Psoas muscle (tissue), 8 donors: ENCODE data around the gene UBAC2. TPM values are rescaled to one million over a fixed set of nuclear protein-coding genes. Genes with fewer than 3 reads are reported as not detected.

Experiments used
- ATAC-seq, 4 donors: fragments of 200-7000 bp; cut with Tn5 transposase; one replicate each; pipeline ENCODE4 v1.9.1; 2020; ENCODE audit warnings: moderate library complexity in 3 of 4, mild to moderate bottlenecking in 2 of 4
- DNase-seq, 2 donors: peaks; one replicate each; pipeline ENCODE4 v3.0.0-alpha.2; 2020
- H3K27ac ChIP-seq: fragments of 200-600 bp; one replicate; pipeline ENCODE4 v1.8.0; 2022
- H3K27me3 ChIP-seq, 3 donors: fragments of 200-600 bp in 1 of 3; one replicate each; pipeline versions ENCODE4 v1.6.1 to v1.8.0; 2013 to 2022; ENCODE audit warnings: low read length in 2 of 3, mild to moderate bottlenecking in 2 of 3, moderate library complexity in 1 of 3; ENCODE audit not compliant: insufficient read depth in 3 of 3
- H3K36me3 ChIP-seq, 2 donors: fragments of 200-600 bp in 1 of 2; one replicate each; pipeline versions ENCODE4 v1.6.1 to v1.8.0; 2013 to 2022; ENCODE audit warnings: low read depth in 1 of 2, mild to moderate bottlenecking in 1 of 2, moderate library complexity in 1 of 2; ENCODE audit not compliant: insufficient read depth in 1 of 2
- H3K4me1 ChIP-seq: fragments of 200-600 bp; one replicate; pipeline ENCODE4 v1.8.0; 2022
- H3K4me3 ChIP-seq: fragments of 200-600 bp; one replicate; pipeline ENCODE4 v1.8.0; 2022; ENCODE audit warnings: mild to moderate bottlenecking
- H3K9me3 ChIP-seq: fragments of 200-600 bp; one replicate; pipeline ENCODE4 v1.8.0; 2022
- CTCF ChIP-seq: fragments of 200-600 bp; IDR thresholded peaks from one replicate; pipeline ENCODE4 v1.8.0; 2022; ENCODE audit warnings: antibody characterized with exemption
- WGBS, 3 donors: extraction: QIAGEN DNeasy Blood & Tissue Kit; methylation state at CpG; one replicate each; pipeline versions ENCODE4 v1.1.6 to v1.1.7; 2013; 5-methylcytosine and 5-hydroxymethylcytosine counted together
- intact Hi-C, 2 donors: fragments of 100-400 bp; cut with DNase I; formaldehyde crosslinking; loops; one replicate each; pipeline versions ENCODE4 v1.11.0 to v1.14.2; 2022
- polyA plus RNA-seq, 3 donors: library from polyadenylated mRNA; stranded (reverse); fragments of 200-250 nt; gene quantifications; one replicate each; pipeline ENCODE4 v1.2.3, GENCODE V29; 2013
- total RNA-seq, 4 donors: library from RNA; stranded (reverse); fragmentation: NEBNext Ultra II Directional in 2 of 4; extraction: Animal tissue kit (Norgen Biotek cat#: 25700) in 2 of 4; gene quantifications; one replicate each; pipeline versions ENCODE4 v1.2.1 to v1.2.4, GENCODE V29; 2021 to 2023
- donor health status: healthy with polysubstance abuse.
- donor health status: DM: no; HTN: no; CAD: no; lungs with moderate emphysema.
- donor health status: Bipolar disorder and iron deficiency.
- donor health status: healthy.
- donor health status: DM: yes; HTN: yes; CAD: no.
- donor health status: DM: no; HTN: no; CAD: no.
- donor health status: DM: no; HTN: no; CAD: no.
- donor health status: DM: yes; HTN: yes; CAD: no.

UBAC2 gene
- total and polyA plus RNA-seq, 7 donors = 54.1 to 97.1 (median 71.7) TPM

- peak overlapping the region; percentile 67 for H3K27ac ChIP-seq
- WGBS, 3 donors = 24 to 52% (median 34%) methylated on average over 1 of the region's 1 CpG
- peaks cover 42% of the 10 kb centered on the region for H3K4me1 ChIP-seq
- ATAC-seq = no peak
- H3K36me3 ChIP-seq = no peaks in the 10 kb centered on the region
- no peak for DNase-seq
- intact Hi-C loops = no loop called here
- H3K27me3 ChIP-seq = no peaks in the 10 kb centered on the region
- no peaks in the 10 kb centered on the region for H3K9me3 ChIP-seq
- TF ChIP-seq CTCF = no peak
- no peak overlapping the region for H3K4me3 ChIP-seq
Observed at GRCh38 chr13:99282264-99283231, 81.9 kb downstream of the UBAC2 start.

DNA sequence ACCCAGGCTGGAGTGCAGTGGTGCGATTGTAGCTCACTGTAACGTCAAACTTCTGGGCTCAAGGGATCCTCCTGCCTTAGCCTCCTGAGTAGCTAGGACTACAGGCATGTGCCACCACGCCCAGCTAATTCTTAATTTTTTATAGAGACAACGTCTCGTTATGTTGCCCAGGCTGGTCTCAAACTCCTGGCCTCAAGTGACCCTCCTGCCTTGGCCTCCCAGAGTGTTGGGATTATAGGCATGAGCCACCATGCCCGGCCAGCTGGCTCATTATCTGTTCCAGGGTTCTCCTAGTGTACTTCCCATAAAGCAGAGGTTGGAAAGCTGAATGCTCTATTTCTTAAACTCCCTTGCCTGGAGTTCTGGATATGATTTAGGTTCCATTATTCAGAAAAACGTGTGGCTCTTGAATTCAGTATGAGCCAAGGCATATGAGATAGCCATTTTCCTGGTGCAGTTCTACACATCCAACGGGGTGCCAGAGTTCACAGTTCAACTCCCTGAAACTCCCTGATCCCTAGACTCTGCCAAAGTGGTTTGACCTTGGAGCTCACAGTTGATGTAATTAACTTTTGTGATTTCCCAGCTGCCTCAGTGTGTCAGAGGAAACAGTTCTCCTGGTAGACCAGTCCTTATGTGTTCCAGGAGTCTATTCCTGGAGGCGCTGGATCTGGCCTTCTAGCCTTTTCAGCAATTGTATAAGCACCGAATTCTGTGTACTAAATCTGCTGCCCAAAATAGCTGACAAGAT, 85.0 kb downstream of the UBAC2 start:
- Histone ChIP-seq H3K9me3 (no peaks in the 10 kb centered on the region), H3K4me3 (no peak overlapping the region), H3K4me1 (peaks cover 44% of the 10 kb centered on the region), H3K36me3 (no peaks in the 10 kb centered on the region), H3K27ac (peak overlapping the region; percentile 27), H3K27me3 (no peaks in the 10 kb centered on the region)
- 42 to 61% (median 51%) methylated on average over 10 of the region's 10 CpGs for WGBS, 3 donors
- no peak for DNase-seq
- peak in 2 of 4 donors; percentile 20 to 49 for ATAC-seq
- intact Hi-C loops = no loop called here
- no peak for TF ChIP-seq CTCF

- ATAC-seq (peak in 1 of 4 donors; percentile 50), DNase-seq (peak in 1 of 2 donors; percentile 52)
- Histone ChIP-seq H3K9me3 (no peaks in the 10 kb centered on the region), H3K4me1 (peaks cover 31% of the 10 kb centered on the region), H3K27ac (no peak overlapping the region), H3K36me3 (no peaks in the 10 kb centered on the region), H3K4me3 (no peak overlapping the region), H3K27me3 (no peaks in the 10 kb centered on the region)
- TF ChIP-seq CTCF = no peak
- 30 to 64% (median 33%) methylated on average over 4 of the region's 4 CpGs for WGBS, 3 donors
- intact Hi-C loops = no loop called here
Observed at GRCh38 chr13:99287551-99287950, 86.9 kb downstream of the UBAC2 start.

DNA sequence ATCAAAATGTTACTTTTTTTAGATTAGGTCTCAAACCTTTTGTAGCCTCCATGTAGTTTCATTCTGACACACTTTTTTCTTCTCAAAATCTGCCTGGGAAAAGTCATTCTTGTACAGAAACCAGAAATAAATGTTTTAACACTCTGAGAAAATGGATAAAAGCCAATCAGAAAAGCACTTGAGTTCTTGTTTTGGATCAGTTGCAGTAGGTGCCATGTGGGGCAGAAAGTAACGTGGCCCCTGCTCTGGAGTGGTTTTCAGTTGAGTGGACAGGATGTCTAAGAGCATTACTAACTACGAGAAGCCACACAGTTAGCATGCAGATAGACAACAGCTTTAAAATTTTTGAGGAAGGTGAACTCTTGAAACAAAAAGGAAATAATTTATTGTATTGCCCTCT, 87.4 kb downstream of the UBAC2 start:
- Histone ChIP-seq H3K4me1 (peaks cover 25% of the 10 kb centered on the region), H3K27ac (no peak overlapping the region), H3K4me3 (no peak overlapping the region), H3K9me3 (no peaks in the 10 kb centered on the region), H3K36me3 (no peaks in the 10 kb centered on the region), H3K27me3 (no peaks in the 10 kb centered on the region)
- ATAC-seq (no peak), DNase-seq (no peak)
- 31 to 71% (median 42%) methylated on average over 2 of the region's 2 CpGs for WGBS, 3 donors
- intact Hi-C loops = no loop called here
- TF ChIP-seq CTCF = no peak
